Epidermal melanocyte (primary cell): Measurements from ENCODE around the gene TMOD3.
"Not testable (repeated sequence)": the region's sequence is repeated elsewhere in the genome, so short reads cannot be mapped to it uniquely, and the experiment has no call there.

ENCODE experiments used
- DNase-seq: peaks from one replicate; pipeline ENCODE4 v3.0.0; 2011; ENCODE audit warnings: low spot score; ENCODE audit not compliant: insufficient read length

The TMOD3 gene

DNA sequence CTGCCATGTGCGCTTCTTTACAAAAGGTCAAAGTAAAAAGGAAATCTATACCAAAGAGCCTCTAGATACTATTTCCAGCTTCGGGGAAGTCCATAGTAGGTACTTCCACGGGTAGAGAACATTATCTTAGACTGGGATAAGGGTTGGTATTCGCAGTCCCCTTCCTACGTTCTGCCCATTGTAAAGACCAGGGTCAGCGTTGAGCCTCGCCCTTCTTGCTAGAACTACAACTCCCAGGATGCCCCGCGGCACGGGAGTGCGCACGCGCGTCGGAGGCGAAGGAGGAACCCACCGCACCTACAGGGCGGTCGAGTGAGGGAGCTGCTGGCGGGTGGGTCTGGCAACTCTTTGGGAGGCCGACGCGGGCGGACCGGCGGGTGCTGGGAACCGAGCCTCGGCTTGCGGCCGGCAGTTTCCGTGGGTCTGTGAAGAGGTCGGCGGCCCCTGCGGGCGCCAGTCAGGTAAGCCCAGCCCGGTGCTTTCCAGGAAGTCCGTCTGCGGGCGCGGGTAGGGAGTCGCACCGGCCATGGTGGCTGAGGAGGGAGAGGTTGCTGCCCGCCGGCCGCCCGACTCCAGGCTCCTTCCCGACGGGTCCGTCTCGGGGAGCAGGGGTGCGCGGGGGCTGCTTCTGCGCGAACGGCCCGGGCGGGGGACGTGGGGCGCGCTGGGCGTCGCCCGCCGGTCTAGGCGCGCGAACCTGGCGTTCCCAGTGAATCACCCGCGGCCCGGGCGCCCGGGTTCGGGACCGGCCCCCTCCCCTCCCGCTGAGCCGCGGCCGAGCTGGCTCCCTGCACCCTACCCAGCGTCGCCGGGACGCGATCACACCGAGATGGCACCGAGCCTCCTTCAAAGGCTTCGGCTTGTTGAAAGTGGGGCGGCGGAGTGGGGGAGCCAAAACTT is at the start of gene TMOD3:
TSS of gene TMOD3 (plus strand) at position 278 of the 900 bp plus-strand sequence. CDS start 33,232 bp downstream, outside the sequence.
- DNase-seq, result peak; percentile 80

DNA sequence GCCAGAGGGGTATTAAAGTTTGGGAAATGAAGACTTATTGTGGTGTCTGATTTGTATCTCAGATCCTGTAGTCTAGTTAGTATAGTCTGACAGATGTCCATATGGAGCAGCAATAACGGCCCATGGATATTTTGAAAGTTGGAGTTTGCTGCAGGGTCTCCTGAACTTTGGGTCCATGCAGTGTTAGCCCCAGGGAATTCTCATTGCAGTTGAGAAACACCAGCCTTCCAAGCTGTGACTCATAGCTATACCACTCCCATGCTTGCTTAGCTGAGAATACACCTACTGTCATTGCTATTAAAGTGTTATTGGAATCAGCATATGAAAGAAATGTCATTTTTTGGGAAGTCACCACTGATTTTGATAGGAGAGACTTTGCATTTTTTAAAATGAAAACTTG is 48.8 kb upstream of the TMOD3 start:
- DNase-seq, result no peak

DNA sequence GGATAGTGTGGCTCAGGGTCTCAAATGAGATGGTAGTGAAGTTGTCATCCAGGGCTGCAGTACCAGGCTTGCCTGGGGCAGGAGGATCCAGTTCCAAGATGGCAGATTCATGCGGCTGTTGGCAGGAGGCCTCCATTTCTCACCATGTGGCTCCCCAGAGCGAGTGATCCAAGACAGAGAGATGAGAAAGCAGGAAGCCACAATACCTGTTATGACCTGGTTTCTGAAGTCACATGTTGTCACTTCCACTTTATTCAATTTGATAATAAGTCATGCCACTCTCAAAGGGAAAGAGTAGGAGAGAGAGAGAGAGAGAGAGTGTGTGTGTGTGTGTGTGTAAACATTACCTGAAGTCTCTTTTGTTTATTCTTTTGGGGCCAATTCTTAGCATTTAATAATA is 47.9 kb upstream of the TMOD3 start:
- DNase-seq, result no peak

DNA sequence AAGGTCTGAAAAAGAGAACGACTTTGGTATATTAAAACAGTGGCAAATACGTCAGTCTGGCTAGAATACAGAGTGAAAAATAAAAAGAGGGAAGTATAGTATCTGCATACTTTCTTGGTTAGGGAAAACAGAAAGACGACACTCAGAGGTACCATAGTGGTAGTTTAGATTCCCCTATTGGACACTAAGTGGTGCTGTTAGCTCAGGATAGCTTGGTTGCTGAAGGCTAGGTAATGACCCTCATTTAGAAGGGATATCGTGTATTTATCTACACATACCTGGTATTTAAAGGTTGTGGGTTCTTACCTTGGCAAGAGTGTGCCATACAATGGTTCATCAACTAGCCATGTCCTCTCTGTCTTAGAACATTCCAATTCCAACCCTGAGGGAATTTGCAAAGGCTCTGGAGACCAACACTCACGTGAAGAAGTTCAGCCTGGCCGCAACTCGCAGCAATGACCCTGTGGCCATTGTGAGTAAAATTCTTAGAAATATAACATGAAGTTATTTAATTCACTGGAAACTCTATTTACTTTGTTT is 47.0 kb upstream of the TMOD3 start:
- no peak for DNase-seq

DNA sequence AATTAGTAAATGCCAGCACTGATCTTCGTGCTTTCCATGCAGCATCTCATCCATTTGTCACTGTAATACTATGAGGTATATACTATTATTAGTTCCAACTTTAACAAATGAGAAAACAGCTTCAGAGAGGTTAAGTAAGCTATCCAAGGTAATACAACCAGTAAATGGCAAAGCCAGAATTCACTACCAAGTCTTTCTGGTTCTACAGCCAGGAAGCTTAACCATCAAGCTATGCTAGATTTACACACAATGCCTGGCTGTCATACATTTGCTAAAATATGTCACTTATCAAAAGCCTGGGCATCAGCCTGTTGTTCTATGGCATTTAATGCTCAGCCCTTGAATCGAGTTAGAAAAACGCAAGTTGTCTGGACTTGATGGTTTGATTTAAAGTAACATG is 45.5 kb upstream of the TMOD3 start:
- no peak for DNase-seq

DNA sequence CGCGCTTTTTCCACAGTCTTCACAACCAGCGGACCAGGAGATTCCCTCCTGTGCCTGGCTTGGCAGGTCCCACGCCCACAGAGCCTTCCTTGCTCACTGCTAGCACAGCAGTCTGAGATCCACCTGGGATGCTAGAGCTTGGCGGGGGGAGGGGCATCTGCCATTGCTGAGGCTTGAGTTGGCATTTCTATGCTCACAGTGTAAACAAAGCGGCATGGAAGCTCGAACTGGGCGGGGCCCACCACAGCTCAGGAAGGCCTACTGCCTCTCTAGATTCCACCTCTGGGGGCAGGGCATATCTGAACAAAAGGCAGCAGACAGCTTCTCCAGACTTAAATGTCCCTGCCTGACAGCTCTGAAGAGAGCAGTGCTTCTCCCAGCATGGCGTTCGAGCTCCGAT is 42.3 kb upstream of the TMOD3 start:
- DNase-seq, result not testable (repeated sequence)

DNA sequence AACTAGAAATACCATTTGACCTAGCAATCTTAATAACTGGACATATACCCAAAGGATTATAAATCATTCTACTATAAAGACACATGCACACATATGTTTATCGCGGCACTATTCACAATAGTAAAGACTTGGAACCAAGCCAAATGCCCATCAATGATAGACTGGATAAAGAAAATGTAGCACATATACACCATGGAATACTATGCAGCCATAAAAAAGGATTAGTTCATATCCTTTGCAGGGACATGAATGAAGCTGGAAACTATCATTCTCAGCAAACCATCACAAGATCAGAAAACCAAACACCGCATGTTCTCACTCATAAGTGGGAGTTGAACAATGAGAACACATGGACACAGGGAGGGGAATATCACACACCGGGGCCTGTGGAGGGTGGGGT is 37.0 kb upstream of the TMOD3 start:
- not testable (repeated sequence) for DNase-seq

DNA sequence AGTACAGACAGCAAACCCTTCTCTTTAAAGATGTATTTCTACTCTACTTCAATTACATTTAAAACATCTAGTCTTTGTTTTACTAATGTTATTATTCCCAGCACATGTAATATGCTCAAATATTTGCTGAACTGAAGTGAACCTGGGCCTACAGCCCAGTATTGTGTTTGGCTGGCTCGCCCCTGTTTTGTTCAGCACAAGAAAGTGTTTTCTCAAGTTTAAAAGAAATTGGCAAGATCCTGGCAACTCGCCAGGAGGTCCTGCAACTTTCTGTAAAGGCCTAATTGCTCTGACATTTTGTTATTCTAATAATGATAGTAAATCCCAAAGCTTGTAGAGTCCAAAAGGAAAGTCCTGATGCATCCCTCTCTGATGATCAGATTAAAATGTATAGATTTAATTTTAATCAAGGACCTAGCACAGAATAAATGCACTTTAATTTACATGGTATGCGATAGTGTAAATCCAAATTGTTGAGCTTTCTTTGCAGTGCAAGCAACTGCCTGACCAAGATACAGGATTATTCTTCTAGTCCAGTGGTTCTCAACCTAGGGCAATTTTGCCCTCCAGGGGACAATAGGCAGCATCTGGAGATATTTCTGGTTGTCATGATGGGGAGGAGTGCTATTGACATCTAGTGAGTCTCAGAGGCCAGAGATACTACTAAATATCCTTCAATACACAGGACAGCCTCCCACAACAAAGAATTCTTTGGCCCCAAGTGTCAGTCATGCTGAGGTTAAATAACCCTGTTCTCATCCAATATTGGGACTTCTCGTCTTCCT is 35.7 kb upstream of the TMOD3 start:
- DNase-seq, result no peak

DNA sequence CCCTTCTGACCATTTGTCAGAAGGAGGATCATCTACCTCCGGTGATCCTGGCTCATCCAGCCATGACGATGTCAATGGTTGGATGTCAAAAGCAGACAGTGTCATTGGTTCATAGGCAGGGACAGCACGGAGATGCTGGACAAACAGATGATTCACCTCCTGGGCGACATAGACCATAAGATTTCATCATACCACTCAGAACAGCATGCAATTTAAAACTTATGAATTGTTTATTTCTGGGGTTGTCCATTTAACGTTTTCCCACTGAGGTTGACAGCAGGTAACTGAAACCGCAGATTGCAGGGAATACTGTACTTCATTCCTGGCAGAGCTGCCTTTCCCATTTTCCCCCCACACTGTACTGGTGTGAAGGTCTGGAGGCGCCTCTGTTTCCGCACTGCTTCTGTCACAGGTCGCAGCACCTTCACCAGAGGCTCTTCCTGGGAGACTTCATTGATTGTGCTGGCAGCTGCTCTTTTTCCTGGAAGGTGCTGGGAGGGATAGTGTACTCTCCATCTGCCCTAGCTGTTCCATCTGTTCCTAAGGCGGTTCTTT is 32.5 kb upstream of the TMOD3 start:
- DNase-seq, result no peak

DNA sequence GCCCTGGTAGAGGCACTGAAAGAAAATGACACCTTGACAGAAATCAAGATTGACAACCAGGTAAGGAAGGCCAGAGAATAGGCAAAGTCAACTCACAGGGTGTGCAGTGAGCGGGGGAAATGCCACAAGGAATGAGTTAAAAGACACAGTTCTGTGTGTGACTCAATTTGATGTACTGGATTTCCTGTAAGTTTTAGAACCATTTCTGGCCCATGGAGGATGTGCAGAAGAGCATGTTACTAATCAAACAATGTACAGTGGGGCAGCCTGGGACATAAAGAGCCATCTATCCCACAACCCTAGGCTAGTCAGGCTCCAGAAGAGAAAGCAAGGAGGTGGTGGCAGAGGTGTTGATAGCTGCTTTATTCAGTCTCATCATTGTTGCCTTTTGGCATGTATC is 31.2 kb upstream of the TMOD3 start:
- DNase-seq, result no peak

DNA sequence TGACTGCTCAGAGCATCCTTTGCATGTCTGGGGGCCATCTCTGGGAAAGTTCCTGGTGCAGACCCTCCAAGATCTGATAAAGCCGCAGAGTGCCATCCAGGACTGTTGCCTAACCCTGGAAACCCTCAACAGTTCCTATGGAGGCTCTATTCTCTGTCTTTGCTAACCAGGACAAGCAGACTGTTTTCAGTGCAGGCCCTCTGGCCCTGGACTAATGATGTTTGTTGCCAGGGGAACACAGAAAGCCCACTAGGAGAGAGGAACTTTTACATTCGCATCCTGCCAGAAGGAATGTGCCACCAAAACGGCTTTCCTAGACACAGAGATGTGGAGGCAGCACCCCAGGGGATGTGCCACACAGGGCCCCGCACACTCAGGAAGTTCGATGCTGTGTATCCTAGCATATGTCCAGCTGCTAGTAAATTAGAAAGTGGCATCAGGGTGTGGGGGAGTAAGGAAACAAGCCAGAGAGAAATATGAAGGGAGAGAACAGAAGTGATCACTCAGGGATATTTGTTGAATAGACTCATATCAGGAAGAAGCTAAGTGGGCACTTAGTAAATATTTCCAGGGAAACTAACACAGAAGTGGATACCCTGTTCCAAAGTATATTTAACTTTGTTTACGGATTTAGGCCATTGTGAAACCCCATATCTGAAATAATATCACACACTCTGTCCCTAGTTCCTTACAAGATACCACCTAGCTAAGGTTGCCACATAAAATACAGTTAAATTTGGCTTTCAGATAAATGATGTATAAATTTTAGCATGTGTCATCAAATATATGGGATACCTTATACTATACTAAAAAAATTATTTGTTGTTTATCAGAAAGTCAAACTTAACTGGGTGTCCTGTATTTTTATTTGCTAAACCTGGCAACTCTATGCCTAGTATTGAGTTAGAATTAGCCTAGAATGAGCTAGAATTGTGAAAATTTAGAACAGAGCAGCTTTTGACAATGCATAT is 29.9 kb upstream of the TMOD3 start:
- DNase-seq, result no peak

DNA sequence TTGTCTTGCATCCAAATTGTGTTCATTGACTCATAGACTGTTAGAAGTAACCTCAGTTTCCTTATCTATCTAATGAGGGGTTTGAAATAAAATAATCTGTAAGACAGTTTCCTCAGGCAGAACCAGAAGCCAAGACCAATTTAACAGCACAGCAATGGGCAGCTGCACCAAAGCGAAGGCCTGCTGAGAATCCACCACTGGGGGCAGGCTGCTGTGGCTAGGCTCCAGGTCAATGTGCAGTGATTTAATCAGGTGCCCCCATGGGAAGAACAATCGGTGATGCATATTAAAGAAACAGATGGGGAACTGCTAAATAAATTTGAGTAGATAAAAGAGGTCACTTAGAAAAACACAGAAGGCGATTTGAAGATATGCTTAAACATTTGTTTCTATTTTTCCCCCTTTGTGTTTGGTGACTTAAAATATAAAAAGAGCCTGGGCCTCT is 28.0 kb upstream of the TMOD3 start:
- DNase-seq, result no peak

DNA sequence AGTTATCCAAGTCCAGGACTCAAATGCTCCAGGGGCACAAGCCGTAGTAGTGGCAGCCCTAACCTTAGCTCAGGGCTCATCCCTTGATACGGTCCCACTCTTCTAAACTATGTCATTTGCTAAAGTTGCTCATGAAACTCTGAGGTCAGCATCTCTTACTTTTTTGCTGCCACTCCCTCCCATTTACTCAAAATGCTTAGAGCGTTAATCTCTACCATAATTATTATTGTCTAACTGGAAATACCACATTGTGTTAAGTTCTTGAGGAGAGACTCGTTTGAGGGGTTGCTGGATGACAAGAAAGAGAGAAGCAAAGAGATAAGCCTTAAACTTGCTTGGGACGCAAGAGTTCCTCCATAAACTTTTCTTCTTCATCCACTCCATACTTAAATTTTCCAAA is 26.9 kb upstream of the TMOD3 start:
- no peak for DNase-seq

DNA sequence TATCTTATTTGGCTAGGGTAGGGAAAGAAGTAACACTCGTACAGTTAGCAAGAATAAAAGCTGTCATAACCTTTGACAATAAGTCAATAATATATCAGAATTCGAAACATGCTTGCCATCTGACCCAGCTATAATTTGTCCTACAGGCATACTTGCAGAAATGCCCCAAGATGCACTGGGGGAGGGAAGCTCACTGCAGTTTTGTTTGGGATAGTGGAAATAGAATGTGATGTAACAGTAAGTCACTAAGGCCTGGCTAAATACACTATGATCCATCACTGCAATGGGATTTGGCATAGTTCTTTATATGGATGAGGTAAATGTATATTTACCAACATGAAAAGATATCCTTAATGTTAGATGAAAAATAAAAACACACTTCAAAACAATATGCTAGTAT is 25.5 kb upstream of the TMOD3 start:
- no peak for DNase-seq

DNA sequence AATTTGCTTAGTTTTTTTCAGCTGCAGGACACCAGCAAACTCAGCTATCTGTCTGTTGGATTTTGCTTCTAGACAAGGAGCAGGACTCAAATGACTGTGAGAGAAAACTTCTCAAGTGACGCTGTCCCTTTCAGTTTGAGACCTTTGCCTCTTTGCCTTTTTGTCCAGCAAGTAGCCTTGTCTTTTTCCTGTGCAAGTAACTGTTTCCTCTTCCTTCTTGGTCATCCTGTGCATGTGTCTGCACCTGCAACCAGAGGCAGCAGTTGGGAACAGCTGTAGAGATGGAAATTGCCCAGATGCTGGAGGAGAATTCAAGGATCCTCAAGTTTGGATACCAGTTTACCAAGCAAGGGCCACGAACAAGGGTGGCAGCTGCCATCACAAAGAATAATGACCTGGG is 23.3 kb upstream of the TMOD3 start:
- no peak for DNase-seq

DNA sequence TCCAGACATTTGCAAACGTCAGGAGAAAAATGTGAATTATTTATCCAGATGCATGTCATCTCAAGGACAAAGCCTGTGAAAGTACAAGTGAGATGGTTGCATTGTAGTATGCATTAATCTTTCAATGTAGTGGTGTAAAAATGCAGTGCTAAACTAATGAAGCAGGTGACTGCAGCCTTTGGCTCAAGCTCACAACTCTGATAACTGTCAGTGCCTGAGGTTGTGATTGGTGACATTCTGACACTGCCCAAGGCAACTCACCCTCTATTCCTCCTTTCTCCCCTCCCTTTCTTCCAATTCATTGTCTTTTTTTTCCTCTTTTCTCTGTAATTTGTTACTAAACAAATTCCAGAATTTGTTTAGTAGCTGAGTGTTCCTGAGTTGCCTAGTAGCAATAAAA is 20.0 kb upstream of the TMOD3 start:
- no peak for DNase-seq

DNA sequence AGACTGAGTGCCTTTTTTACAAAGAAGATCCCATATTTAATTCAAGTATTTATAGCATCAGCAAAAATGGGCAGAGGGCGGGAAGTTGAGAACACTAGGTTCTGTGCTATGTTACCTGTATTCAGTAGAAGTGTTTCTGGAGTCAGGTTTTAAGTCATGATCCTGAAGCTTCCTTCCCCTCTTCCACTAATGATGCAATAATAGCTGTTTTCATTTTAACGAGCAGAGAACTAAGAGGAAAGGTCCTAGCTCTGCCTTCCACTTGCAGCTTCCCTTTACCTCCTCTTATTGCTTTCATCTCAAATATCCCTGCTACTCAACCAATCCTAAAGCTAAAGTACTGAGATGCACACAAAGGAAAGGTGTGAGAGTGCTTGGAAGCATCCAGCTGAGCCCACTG is 16.9 kb upstream of the TMOD3 start:
- no peak for DNase-seq

DNA sequence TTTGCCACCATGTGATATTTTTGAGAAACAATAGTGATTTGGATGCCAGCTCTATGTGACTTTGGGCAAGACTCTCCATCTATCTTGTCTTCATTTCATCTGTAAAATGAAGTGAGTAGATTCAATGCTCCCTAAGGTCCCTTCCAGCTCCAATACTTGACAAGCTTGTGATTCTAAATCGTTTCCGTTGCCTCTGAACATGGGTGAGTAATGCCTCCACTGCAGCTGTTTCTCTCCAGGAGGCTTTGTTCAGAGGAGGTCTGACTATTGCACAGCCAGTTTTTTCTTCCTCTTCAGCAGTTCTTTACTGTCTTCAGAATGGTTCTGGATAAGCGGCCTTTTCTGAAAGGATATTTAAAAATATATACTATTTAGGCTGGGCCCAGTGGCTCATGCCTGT is 14.8 kb upstream of the TMOD3 start:
- DNase-seq, result no peak

DNA sequence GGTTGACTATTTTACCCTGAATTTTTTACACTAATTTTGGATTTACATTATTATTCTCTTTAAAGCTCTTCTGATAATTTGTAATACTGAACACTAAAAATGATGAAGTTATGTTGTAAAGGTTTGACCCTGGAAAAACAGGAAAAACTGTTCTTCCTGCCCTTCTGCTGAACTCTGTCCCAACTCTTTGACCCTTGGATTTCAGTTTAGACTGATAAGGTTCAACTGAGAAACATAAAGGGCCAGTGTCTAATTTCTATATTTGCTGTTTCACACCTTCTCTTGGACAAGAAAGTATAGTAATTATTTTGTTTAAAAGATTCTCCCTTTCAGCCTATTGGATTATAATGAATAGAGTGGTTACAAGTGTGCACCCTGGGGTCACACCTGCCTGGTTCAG is 12.8 kb upstream of the TMOD3 start:
- DNase-seq, result no peak

DNA sequence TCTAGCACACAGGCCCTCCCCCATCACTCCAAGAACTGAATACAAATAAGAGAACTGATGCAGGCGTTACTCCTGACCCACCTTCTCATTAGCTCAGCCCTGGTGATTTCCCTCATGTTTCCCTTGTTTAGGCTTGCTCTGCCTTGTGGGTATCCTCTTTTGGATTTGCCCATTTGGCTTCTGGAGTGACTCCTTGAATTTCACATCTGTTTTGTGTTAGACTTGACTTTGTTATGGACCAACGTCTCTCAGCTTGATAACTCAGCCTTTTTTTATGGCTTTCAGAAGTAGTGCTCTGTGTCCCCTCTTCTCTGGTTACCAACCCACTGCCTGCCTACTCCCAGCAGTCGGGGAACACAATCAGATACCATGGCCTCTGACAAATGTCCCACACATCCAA is 11.3 kb upstream of the TMOD3 start:
- DNase-seq, result no peak

DNA sequence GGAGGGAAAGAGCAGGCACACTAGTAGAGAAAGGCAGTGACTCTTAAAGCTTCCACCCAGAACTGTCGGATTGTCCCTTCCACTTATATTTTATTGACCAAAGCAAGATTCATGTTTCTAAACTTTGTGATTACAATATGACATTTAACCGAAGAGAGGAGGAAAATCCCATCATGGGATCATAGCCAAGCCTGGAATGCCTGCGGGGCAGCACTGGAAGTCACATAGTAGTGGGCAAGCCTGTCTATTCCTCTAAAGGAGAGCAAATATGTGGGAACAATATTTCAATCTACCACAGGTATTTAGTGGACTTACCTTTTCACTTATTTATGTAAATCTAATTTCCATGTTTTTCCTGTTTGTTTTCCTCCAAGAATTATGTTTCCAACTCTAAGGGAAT is 3.8 kb upstream of the TMOD3 start:
- peak; percentile 28 for DNase-seq
